ENCODE results near the gene LILRB4.
"Not testable (repeated sequence)": the region's sequence is repeated elsewhere in the genome, so short reads cannot be mapped to it uniquely, and the experiment has no call there.

The LILRB4 gene

GRCh38 chr19:54696766-54697165, 34.0 kb downstream of the LILRB4 start:
- no peak for DNase-seq

- not testable (repeated sequence) for DNase-seq
Observed at GRCh38 chr19:54697716-54698115, 34.9 kb downstream of the LILRB4 start.

GRCh38 chr19:54704928-54705327, 42.1 kb downstream of the LILRB4 start:
- no peak for DNase-seq

GRCh38 chr19:54707962-54708361, 45.2 kb downstream of the LILRB4 start:
- DNase-seq, result no peak

GRCh38 chr19:54708781-54709180, 46.0 kb downstream of the LILRB4 start:
- no peak for DNase-seq

- DNase-seq, result no peak
Observed at GRCh38 chr19:54709212-54709948, 46.6 kb downstream of the LILRB4 start.

- DNase-seq, result not testable (repeated sequence)
Observed at GRCh38 chr19:54709956-54710355, 47.2 kb downstream of the LILRB4 start.
